ENCODE data around the gene CAND2. TPM values are rescaled to one million over a fixed set of nuclear protein-coding genes. Genes with fewer than 3 reads are reported as not detected.
A peak's percentile ranks its signal among the peaks of the same experiment; 100 is the strongest.

CAND2 gene
- total RNA-seq, 4 donors from 2014 or later: 11.5 to 29.9 (median 19.4) TPM

- no peaks in the 10 kb centered on the region for H3K27me3 ChIP-seq
- H3K27ac ChIP-seq: no peak overlapping the region
- no peak overlapping the region for H3K4me3 ChIP-seq
- 75 to 98% methylated on average over 2 to 7 of the region's 62 CpGs for WGBS, 2 donors (ENCODE audit: low coverage in 1 of 2)
- peaks cover 0 to 22% (median 0%) of the 10 kb centered on the region in 3 donors for H3K4me1 ChIP-seq
- no peak for ATAC-seq
- H3K36me3 ChIP-seq: no peaks in the 10 kb centered on the region
- no peaks in the 10 kb centered on the region for H3K9me3 ChIP-seq
- TF ChIP-seq CTCF (IDR thresholded peaks at IDR 0.05) (no peak), POLR2AphosphoS5 (IDR thresholded peaks at IDR 0.05) (no peak), POLR2A (IDR thresholded peaks at IDR 0.05) (no peak), EP300 (IDR thresholded peaks at IDR 0.05) (no peak)
These were observed 86.1 kb downstream of the CAND2 start for GRCh38 chr3:12882336-12883310.

GRCh38 chr3:12884186-12884680 is 87.8 kb downstream of the CAND2 start:
- peak overlapping the region; percentile 15 to 83 (median 80) for H3K27ac ChIP-seq
- WGBS, 2 donors (ENCODE audit: low coverage in 1 of 2): 20 to 54% methylated on average over 1 to 10 of the region's 15 CpGs
- no peaks in the 10 kb centered on the region for H3K27me3 ChIP-seq
- H3K4me1 ChIP-seq: peaks cover 0 to 22% (median 0%) of the 10 kb centered on the region in 3 donors
- peak; percentile 92 for ATAC-seq
- no peaks in the 10 kb centered on the region for H3K36me3 ChIP-seq
- no peaks in the 10 kb centered on the region for H3K9me3 ChIP-seq
- H3K4me3 ChIP-seq: no peak overlapping the region
- TF ChIP-seq EP300 (IDR thresholded peaks at IDR 0.05) (no peak), POLR2AphosphoS5 (IDR thresholded peaks at IDR 0.05) (peak; percentile 41), CTCF (IDR thresholded peaks at IDR 0.05) (no peak), POLR2A (IDR thresholded peaks at IDR 0.05) (no peak)

Small RNAs within 50 kb of the gene (small RNA-seq; reads per million reads assigned to genes)
- 0 reads per million in 4 donors for gene AC034198.1

Other genes starting within 250 kb of the CAND2 start
- gene MKRN2, start 239.6 kb upstream of the CAND2 start, total RNA-seq: 10 to 100 TPM; 37.0 to 50.4 (median 38.3) TPM
- gene RAF1, start 132.6 kb upstream of the CAND2 start, total RNA-seq: 100 to 1,000 TPM; 115 to 146 (median 130) TPM
- gene TMEM40, start 37.4 kb upstream of the CAND2 start, total RNA-seq: 1 to 10 TPM in 1 of 4 donors, not detected in 3; 3.0 TPM
- 100 to 1,000 TPM; 679 to 924 (median 775) TPM for gene RPL32, start 44.9 kb downstream of the CAND2 start, total RNA-seq

All from gastroesophageal sphincter (tissue), 4 donors.